WTC11 (cell line): ENCODE results near the gene PPARA.

Source experiments
- CTCF ChIP-seq: fragments of 200-600 bp; IDR thresholded peaks from 2 replicates; pipeline ENCODE4 v1.8.0; 2022; ENCODE audit warnings: antibody characterized with exemption
- ELF4 ChIP-seq: sonication (generic); formaldehyde crosslinking; IDR thresholded peaks from 2 replicates; pipeline ENCODE4 v1.8.1; 2022; ENCODE audit warnings: low read depth, mild to moderate bottlenecking, moderate library complexity, missing genetic modification reagents
- FOXK1 ChIP-seq: sonication (generic); formaldehyde crosslinking; IDR thresholded peaks from 2 replicates; pipeline ENCODE4 v1.8.0; 2022; ENCODE audit warnings: mild to moderate bottlenecking, moderate library complexity, missing genetic modification reagents
- MAX ChIP-seq: sonication (generic); formaldehyde crosslinking; IDR thresholded peaks from 2 replicates; pipeline ENCODE4 v1.8.0; 2022; ENCODE audit warnings: mild to moderate bottlenecking, missing genetic modification reagents
- USF2 ChIP-seq: sonication (generic); formaldehyde crosslinking; IDR thresholded peaks from 2 replicates; pipeline ENCODE4 v1.8.1; 2023; ENCODE audit warnings: mild to moderate bottlenecking, missing genetic modification reagents, moderate library complexity
- ZBTB43 ChIP-seq: sonication (generic); formaldehyde crosslinking; IDR thresholded peaks from 2 replicates; pipeline ENCODE4 v1.8.1; 2023; ENCODE audit warnings: mild to moderate bottlenecking, missing genetic modification reagents

GRCh38 chr22:46281866-46282678 lies 131.7 kb downstream of the PPARA start:
- TF ChIP-seq CTCF (no peak), ZBTB43 (CRISPR knock-in tag) (no peak), FOXK1 (CRISPR knock-in tag) (no peak), MAX (CRISPR knock-in tag) (no peak), ELF4 (CRISPR knock-in tag) (no peak), USF2 (no peak)
